AG10803 (cell line): ENCODE measurements around the gene ZBTB45.
"Not testable (repeated sequence)": the region's sequence is repeated elsewhere in the genome, so short reads cannot be mapped to it uniquely, and the experiment has no call there.

ENCODE experiments used
- DNase-seq: peaks from one replicate; pipeline ENCODE4 v3.0.0; 2010; ENCODE audit warnings: low read depth
- H3K4me3 ChIP-seq: 2 replicates; pipeline ENCODE4 v1.5.1; 2011; ENCODE audit warnings: mild to moderate bottlenecking, low read length, control low read depth
- TF ChIP-seq, protein P1 (sequence below): conservative IDR thresholded peaks from 2 replicates; pipeline ENCODE4 v1.5.1; 2011; ENCODE audit warnings: mild to moderate bottlenecking, low read length, control low read depth, inconsistent platforms

ZBTB45 gene

GRCh38 chr19:58547323-58548312 is 28.0 kb upstream of the ZBTB45 start:
- H3K4me3 ChIP-seq, result peak overlapping the region; percentile 86
- TF ChIP-seq, protein P1, sequence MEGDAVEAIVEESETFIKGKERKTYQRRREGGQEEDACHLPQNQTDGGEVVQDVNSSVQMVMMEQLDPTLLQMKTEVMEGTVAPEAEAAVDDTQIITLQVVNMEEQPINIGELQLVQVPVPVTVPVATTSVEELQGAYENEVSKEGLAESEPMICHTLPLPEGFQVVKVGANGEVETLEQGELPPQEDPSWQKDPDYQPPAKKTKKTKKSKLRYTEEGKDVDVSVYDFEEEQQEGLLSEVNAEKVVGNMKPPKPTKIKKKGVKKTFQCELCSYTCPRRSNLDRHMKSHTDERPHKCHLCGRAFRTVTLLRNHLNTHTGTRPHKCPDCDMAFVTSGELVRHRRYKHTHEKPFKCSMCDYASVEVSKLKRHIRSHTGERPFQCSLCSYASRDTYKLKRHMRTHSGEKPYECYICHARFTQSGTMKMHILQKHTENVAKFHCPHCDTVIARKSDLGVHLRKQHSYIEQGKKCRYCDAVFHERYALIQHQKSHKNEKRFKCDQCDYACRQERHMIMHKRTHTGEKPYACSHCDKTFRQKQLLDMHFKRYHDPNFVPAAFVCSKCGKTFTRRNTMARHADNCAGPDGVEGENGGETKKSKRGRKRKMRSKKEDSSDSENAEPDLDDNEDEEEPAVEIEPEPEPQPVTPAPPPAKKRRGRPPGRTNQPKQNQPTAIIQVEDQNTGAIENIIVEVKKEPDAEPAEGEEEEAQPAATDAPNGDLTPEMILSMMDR, result no peak
- no peak for DNase-seq

GRCh38 chr19:58546019-58546530 is 26.5 kb upstream of the ZBTB45 start:
- peak overlapping the region; percentile 86 for H3K4me3 ChIP-seq
- DNase-seq, result no peak
- TF ChIP-seq, protein P1, result no peak

- TF ChIP-seq, protein P1, result no peak
- DNase-seq, result no peak
- H3K4me3 ChIP-seq, result peak overlapping the region; percentile 86
These were observed 25.8 kb upstream of the ZBTB45 start for GRCh38 chr19:58545286-58546018.

GRCh38 chr19:58544591-58545285 is 25.1 kb upstream of the ZBTB45 start:
- TF ChIP-seq, protein P1, result no peak
- H3K4me3 ChIP-seq, result peak overlapping the region; percentile 86
- DNase-seq, result peak; percentile 33

DNA sequence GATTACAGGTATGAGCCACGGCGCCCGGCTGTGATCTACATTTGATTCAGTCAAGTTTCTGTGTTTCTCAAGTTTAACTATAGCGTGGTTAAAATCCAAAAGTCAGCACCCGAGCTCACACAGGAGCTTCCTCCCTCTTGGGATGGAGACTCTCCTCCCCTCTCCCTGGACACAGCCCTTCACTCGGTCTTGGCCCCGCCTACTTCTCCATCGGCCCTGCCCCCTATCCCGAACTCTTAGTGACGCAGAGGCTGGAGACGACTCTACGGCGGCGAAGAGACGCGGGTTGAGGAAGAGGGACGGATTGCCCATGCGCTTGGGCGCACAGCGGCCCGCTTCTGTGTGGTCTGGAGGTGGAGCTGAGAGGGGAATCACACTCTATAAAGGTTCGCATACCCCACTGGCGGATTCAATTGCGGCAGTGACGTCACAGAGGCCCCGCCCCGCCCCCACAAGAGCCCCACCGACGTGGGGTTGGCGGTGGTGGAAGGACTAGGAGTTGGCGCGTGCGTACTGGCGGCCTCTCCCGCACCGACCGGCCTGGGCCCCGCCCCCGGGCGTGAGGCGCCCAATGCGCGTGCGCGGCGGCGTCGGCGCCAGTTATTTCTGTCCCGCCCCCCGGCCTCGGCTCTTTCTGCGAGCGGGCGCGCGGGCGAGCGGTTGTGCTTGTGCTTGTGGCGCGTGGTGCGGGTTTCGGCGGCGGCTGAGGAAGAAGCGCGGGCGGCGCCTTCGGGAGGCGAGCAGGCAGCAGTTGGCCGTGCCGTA is 24.4 kb upstream of the ZBTB45 start, which contains the start of gene TRIM28:
Gene TRIM28 (plus strand): TSS at position 239 of the 765 bp plus-strand sequence. CDS start 694 bp downstream, outside the sequence.
- DNase-seq, result peak; percentile 99
- TF ChIP-seq, protein P1, result no peak
- H3K4me3 ChIP-seq, result peak within 1 kb of the TSS; percentile 86

GRCh38 chr19:58542641-58543372 is 23.2 kb upstream of the ZBTB45 start:
- H3K4me3 ChIP-seq, result peak overlapping the region; percentile 59
- not testable (repeated sequence) for DNase-seq

DNA sequence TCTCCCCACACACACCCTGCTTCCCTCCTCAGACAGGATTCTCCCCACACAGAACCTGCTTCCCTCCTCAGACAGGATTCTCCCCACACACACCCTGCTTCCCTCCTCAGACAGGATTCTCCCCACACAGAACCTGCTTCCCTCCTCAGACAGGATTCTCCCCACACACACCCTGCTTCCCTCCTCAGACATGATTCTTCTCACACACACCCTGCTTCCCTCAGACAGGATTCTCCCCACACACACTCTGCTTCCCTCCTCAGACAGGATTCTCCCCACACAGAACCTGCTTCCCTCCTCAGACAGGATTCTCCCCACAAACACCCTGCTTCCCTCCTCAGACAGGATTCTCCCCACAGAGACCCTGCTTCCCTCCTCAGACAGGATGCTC is 19.6 kb upstream of the ZBTB45 start:
- DNase-seq, H3K4me3 ChIP-seq: not testable (repeated sequence)
